Nephron progenitor cell (in vitro differentiated cells): ENCODE measurements around the gene ZNF165.
A peak's percentile ranks its signal among the peaks of the same experiment; 100 is the strongest.

Source experiments
- DNase-seq: peaks from one replicate; pipeline ENCODE4 v3.0.0; 2021
- H3K27ac Mint-ChIP-seq: 2 replicates; pipeline ENCODE4 v1.8.0; 2021; ENCODE audit warnings: mild to moderate bottlenecking, moderate library complexity, mixed read lengths
- H3K27me3 Mint-ChIP-seq: 2 replicates; pipeline ENCODE4 v1.8.0; 2021; ENCODE audit warnings: mild to moderate bottlenecking, low read depth, mixed read lengths; ENCODE audit not compliant: poor library complexity
- H3K36me3 Mint-ChIP-seq: 2 replicates; pipeline ENCODE4 v1.8.0; 2021; ENCODE audit warnings: low read depth, mixed read lengths
- H3K4me1 Mint-ChIP-seq: 2 replicates; pipeline ENCODE4 v1.8.0; 2021; ENCODE audit warnings: mixed read lengths
- H3K4me3 Mint-ChIP-seq: 2 replicates; pipeline ENCODE4 v1.8.0; 2021; ENCODE audit warnings: mild to moderate bottlenecking, moderate library complexity, mixed read lengths
- H3K9me3 Mint-ChIP-seq: 2 replicates; pipeline ENCODE4 v1.8.0; 2021; ENCODE audit warnings: mild to moderate bottlenecking, moderate library complexity, mixed read lengths
- CTCF ChIP-seq: fragments of 200-600 bp; sonication (generic); IDR thresholded peaks from 2 replicates; pipeline ENCODE4 v1.5.0; 2021; ENCODE audit warnings: antibody characterized with exemption

Gene ZNF165

GRCh38 chr6:28136585-28137504 is 56.5 kb downstream of the ZNF165 start:
- no peaks in the 10 kb centered on the region for H3K9me3 Mint-ChIP-seq
- H3K27me3 Mint-ChIP-seq: peaks cover 12% of the 10 kb centered on the region
- H3K36me3 Mint-ChIP-seq: peaks cover 12% of the 10 kb centered on the region
- peak overlapping the region; percentile 97 for H3K4me3 Mint-ChIP-seq
- H3K27ac Mint-ChIP-seq: peak overlapping the region; percentile 98
- DNase-seq: peak; percentile 82
- peaks cover 52% of the 10 kb centered on the region for H3K4me1 Mint-ChIP-seq
- no peak for TF ChIP-seq CTCF

- peaks cover 12% of the 10 kb centered on the region for H3K27me3 Mint-ChIP-seq
- peaks cover 12% of the 10 kb centered on the region for H3K36me3 Mint-ChIP-seq
- no peak for DNase-seq
- TF ChIP-seq CTCF: no peak
- H3K9me3 Mint-ChIP-seq: no peaks in the 10 kb centered on the region
- peak overlapping the region; percentile 97 for H3K4me3 Mint-ChIP-seq
- peaks cover 57% of the 10 kb centered on the region for H3K4me1 Mint-ChIP-seq
- peak overlapping the region; percentile 98 for H3K27ac Mint-ChIP-seq
Observed at GRCh38 chr6:28137505-28137981, 57.2 kb downstream of the ZNF165 start.
